Measurements from ENCODE around the gene UBR4.

UBR4 gene

DNA sequence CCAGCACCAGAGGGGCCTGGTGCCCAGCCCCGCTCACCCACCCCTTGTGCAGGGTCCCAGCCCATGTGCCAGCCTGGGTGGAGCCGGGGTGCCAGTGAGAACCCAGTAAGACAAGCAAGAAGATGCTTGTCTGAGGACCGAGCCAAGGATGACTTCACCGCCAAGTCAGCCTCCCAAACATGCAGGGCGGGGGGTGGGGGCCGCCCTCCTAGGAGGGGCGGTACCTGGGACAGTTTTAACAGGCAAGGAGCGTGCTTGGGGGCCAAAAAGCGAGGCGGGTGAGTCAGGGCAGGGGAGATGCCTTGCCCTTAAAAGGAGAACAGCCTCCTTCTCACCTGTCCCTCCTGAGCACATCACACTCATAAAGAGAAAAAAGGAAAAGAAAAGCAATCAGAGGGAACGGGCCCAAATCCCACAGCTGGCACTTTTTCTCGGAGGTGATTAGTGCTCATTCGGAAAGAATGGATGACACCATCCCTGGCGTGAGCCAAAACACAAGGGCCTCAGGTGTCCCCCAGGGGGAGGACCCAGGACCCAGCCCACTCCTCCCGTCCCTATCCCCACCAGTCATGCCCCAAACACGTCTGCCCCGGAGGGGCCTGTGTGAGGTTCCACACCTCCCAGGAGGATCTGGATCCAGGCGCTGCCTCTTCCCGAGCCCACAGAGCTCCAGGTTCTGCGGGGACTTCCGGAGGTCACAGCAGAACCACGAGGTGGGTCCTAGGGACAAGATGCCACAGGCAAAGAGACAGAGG, 176.0 kb downstream of the UBR4 start:
- DNase-seq (ENCODE audit: low read depth), result no peak
- TF ChIP-seq, protein P1, sequence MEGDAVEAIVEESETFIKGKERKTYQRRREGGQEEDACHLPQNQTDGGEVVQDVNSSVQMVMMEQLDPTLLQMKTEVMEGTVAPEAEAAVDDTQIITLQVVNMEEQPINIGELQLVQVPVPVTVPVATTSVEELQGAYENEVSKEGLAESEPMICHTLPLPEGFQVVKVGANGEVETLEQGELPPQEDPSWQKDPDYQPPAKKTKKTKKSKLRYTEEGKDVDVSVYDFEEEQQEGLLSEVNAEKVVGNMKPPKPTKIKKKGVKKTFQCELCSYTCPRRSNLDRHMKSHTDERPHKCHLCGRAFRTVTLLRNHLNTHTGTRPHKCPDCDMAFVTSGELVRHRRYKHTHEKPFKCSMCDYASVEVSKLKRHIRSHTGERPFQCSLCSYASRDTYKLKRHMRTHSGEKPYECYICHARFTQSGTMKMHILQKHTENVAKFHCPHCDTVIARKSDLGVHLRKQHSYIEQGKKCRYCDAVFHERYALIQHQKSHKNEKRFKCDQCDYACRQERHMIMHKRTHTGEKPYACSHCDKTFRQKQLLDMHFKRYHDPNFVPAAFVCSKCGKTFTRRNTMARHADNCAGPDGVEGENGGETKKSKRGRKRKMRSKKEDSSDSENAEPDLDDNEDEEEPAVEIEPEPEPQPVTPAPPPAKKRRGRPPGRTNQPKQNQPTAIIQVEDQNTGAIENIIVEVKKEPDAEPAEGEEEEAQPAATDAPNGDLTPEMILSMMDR (IDR thresholded peaks at IDR 0.05; ENCODE audit: low read depth, low read length), result no peak
- TF ChIP-seq MYC (IDR thresholded peaks at IDR 0.05; ENCODE audit: low read depth, low read length), result no peak
- no peak for TF ChIP-seq MAX (IDR thresholded peaks at IDR 0.05; ENCODE audit: low read depth, low read length)
- no peak for TF ChIP-seq POLR2A (IDR thresholded peaks at IDR 0.05; ENCODE audit: extremely low read depth, insufficient read length)
- no peak overlapping the region for H3K4me3 ChIP-seq (ENCODE audit: low read depth, low read length)

DNA sequence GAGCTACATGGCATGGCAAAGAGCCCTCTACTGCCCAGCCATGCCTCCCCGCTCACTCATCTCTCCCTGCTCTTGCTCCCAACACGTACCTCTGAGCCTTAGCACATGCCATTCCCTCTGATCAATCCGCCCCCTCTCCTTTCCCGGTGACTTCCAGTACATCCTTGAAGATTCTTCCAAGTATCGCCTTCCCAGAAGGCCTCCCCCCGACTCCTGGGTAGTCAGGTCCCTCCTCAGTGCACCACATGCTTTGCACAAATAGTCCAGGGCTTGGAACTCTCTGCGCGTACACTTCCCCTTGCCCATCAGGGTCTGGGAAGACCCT, 176.6 kb downstream of the UBR4 start:
- DNase-seq (ENCODE audit: low read depth), result no peak
- TF ChIP-seq POLR2A (IDR thresholded peaks at IDR 0.05; ENCODE audit: extremely low read depth, insufficient read length) (no peak), MAX (IDR thresholded peaks at IDR 0.05; ENCODE audit: low read depth, low read length) (no peak), MYC (IDR thresholded peaks at IDR 0.05; ENCODE audit: low read depth, low read length) (no peak)
- TF ChIP-seq, protein P1 (IDR thresholded peaks at IDR 0.05; ENCODE audit: low read depth, low read length), result no peak
- H3K4me3 ChIP-seq (ENCODE audit: low read depth, low read length), result no peak overlapping the region

DNA sequence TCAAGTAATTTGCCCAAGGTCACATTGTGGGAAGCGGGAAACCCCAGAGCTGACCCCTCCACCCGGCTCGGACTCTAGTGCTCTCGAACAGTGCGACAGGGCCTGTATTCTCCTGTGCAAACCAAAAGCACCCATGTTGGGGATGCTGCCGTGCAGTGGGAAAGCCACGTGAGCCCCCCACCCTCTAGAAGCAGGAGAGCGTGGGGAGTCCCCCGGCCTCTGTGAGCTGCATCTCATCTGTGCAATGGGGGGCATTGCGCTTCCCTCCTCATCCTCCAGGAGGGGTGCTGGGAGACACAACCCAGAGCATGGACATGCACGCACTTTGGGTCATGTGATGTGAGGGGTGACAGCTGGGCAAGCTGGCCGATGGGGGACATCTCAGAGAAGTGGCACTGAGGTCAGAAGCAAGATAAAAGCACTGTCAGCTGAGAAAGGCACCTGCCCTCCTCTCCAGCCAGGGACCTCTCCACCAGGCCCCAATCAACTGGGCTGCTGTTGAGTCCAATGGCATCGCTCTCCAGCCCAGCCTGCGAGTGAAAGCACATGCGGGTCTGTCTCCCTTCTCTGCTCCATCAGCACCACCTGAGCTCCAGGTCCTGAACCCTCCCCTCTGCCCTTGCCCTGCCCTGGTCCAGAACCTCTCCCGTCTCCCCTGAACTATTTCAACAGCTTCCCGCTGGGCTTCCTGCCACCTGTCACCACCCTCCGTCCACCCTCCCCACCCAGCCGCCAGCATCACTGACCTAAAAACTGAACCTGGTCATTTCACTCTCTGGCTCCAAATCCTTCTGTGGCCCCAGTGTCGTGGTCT, 177.2 kb downstream of the UBR4 start:
- no peak for TF ChIP-seq MAX (IDR thresholded peaks at IDR 0.05; ENCODE audit: low read depth, low read length)
- TF ChIP-seq, protein P1 (IDR thresholded peaks at IDR 0.05; ENCODE audit: low read depth, low read length), result no peak
- H3K4me3 ChIP-seq (ENCODE audit: low read depth, low read length), result no peak overlapping the region
- DNase-seq (ENCODE audit: low read depth), result no peak

- TF ChIP-seq MAX (IDR thresholded peaks at IDR 0.05; ENCODE audit: low read depth, low read length), result no peak
- no peak for DNase-seq (ENCODE audit: low read depth)
- H3K4me3 ChIP-seq (ENCODE audit: low read depth, low read length), result no peak overlapping the region
Measured at GRCh38 chr1:19032413-19032695, 177.7 kb downstream of the UBR4 start.

DNA sequence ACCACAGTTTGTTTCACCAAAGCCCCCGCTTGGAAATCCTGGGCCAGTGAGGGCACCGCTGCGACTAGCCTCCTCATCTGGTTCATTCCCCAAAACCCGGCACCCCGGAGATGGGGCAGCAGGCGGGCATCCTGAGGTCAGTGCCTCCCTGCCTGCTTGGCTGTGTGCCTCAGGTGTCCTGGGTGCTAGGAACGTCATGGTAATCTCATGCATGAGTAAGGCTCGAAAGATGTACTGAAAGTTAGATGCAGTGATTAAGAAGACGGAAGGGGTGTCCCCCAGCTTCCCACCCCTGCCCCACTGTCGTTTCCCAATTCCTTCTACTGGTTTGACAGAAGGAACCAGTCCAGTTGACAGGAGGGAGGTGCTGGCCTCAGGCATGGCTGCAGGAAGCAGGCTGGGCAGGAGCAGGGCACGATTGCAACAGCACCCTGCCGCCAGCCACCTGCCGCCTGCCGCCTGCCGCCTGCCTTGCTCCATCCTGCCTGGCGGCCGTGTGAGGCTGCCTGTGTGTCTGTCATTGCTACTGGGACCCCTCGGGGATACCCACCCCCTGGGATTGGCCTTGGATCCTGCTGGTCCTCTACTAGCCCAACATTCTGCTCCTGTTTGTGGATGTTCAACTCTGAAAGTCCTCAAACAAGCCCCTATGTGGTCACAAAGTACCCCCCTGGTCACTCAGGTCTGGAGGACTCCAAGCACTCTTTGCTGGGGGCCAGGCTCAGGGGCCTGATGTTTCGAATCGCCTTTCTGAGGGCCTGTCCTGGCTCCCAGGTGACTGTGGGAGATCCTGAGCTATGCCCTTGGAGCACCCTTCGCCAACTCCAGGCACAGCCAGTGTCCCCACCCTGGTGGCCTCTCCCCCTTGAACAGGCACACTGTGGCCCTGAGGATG, 180.6 kb downstream of the UBR4 start:
- TF ChIP-seq, protein P1 (IDR thresholded peaks at IDR 0.05; ENCODE audit: low read depth, low read length), result no peak
- no peak for TF ChIP-seq MAX (IDR thresholded peaks at IDR 0.05; ENCODE audit: low read depth, low read length)
- TF ChIP-seq POLR2A (IDR thresholded peaks at IDR 0.05; ENCODE audit: extremely low read depth, insufficient read length), result no peak
- no peak for TF ChIP-seq MYC (IDR thresholded peaks at IDR 0.05; ENCODE audit: low read depth, low read length)
- no peak overlapping the region for H3K4me3 ChIP-seq (ENCODE audit: low read depth, low read length)
- DNase-seq (ENCODE audit: low read depth), result peak; percentile 40
